ENCODE measurements around the gene XPR1.
A peak's percentile ranks its signal among the peaks of the same experiment; 100 is the strongest.

XPR1 gene

DNA sequence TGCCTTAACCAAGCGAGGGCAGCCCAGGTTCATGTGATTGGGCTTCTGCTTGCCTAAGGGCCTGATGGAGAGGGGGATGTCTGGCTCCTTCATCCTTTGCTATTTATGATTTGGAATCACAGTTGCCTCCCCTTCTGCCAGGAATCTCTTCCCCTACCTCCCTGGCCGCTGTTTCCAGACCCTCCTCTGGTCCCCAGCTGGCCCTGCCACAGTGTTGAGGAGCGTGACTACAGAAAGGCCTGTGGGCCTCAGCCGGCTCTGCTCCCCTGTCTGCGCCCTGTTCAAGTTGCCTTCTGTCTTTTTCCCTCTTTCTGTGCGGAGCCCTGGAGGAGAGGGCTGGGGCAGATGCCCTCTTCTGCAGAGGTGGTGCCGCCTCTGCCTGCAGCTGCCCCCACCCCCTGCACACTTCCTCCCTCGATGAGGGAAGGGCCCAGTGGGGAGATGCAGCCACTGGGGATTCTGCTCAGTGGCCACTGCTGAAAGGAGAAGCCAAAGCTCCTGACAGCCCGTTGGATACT, 287.4 kb downstream of the XPR1 start:
- no peak for DNase-seq

DNA sequence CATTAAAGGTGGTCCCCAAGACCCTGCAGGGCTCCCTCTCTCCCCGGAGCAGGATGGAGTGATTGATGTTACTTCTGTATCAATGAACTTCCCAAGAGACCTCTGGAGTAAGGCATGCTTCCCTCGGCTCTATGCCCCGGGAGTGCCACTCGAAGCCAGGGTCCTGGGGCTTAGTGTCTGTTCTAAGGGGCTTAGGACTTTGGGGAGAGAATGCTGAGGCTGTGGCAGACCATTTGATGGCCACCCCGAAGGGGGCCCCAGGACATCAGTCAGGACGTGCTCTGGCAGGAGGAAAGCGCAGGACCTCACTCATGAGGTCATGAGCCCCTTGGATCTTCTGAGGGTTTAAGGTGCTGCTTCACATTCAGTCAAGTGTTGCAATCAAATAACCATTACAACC, 288.4 kb downstream of the XPR1 start:
- DNase-seq = no peak

DNA sequence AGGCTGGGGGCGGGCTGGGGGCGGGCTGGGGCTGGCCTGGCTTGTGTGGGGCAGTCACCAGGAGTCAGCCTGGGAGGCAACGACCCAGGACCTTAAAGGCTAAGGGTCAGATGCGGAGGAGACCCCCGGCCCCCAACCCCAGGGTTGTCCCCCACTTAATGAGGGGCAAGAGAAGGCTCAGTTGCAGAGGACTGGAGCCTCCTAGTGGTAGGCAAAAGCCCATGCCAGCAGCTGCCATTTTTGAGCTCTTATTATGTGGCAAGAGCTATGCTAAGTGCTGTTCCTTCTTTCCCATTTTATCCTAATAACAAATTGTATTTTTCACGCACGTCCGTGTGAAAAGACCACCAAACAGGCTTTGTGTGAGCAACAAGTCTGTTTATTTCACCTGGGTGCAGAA, 288.9 kb downstream of the XPR1 start:
- no peak for DNase-seq

DNA sequence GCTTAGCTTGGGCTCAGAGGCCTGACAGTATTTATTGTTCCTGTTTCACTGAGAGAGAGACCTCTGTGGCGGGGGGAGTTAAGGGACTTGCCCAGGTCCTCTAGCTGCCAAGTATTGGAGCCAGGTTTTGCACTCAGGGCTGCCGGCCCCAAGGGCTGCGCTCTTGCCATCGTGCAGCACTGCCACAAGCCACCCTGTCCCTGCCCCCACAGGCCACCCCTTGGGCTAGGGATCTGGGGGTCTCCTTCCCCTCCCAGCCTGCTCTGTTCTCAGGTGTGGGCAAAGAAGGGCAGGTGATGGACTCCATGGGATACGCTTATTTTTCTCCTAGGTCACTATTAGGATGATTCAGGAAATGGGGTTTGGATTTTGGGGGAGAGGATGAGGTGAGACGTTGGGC, 289.6 kb downstream of the XPR1 start:
- no peak for DNase-seq

DNA sequence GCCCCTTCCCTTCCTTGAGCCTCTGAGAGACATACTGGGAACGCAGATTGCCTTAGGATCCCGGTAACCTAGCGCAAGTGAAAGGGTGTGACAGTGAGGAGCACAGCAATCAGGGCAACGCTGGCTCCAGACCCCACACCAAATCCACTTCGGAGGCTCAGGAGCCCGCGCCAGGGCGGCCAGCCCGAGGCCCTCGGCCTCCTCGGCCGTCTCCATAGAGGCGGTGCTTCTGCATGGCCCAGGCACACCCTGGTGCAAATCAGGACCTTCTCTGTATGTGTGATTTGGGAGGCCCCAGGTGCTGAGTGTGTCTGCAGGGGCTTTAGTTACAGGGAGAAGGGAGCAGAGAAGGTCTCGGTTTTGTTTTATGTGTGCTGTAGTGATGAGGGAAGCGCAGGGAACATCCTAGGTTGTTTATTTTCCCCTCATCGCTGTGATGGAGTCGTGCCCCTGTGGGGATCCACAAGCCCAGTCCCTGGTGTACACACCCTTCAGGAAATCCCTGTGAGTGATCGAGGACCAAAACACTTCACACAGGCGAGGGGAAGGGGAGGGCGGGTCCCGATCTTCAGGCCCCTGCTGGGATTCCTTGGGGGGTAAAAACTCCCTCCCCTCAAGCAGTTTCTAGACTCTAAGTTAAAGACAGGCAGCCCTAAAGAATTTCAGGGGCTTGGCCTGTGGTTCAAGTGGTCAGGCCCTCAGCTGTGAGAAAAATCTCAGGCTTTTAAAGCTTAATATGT, 290.2 kb downstream of the XPR1 start:
- no peak for DNase-seq

DNA sequence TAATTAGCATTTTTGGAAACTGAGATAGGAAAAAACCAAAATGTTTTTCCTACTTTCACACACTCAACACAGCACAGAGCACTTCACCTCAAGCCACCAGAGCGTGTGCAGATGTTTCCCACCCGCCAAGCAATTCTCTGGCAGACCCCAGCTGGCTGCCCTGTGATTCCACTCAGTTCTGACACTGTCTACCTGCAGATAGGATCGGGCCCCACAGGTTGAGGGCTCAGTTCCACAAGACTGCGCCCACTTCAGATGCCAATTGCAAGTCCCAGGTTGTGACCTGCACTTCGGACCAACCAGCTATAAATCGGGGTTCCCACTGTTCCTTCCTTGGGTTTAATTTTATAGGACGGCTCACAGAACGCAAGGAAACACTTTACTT, 290.8 kb downstream of the XPR1 start:
- DNase-seq = no peak

DNA sequence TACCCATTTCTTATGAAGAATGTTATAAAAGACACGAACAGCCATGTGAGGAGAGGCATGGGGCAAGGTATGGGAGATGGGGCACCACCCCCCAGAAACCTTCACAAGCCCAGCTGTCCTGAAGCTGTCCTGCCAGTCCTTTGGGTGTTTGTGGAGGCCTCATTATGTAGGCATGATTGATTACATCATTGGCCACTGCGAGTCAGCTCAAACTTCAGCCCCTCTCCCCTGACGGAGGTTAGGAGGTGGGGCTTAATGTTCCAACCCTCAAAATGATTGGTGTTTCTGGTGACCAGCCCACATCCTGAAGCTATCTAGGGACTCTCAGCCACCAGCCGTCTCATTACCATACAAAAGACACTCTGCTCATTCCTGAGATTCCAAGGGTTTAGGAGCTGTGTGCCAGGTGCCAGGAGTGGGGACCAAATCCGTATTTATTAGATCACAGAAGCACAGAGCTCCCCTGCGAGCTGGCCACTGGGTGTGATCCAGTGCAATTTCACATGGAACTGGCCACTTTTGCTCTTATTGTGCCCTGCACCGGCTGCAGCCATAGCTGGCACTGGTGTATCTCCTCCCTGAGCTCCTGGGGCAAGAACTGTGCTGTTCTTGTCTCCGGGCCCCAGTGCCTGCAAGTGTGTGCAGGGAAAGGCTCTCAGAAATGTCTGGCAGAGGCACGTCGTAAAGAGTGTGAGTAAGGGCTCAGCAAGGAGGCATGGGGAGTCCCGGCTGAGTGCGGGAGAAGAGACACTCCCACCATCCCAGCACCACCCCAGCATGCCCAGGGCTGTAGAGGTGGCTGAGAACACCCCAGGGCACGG, 291.4 kb downstream of the XPR1 start:
- DNase-seq = no peak

DNA sequence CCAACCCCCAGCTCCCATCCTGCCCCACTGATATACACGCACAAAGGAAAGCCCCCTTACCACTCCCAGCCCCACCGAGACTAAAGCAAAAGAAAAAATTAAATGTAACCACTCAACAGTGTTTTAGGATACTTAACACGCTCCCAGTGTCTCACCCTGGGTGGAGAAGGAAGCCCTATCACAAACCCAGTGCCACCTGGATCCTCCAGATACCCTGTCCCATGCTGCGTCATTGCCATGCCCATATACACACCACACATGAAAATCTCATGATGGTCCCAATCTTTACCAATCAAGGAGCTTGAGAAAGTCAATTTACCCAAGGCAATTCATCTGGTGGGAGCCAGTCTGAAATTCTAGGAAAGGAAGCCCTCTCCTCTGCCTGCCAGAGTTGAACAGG, 292.1 kb downstream of the XPR1 start:
- DNase-seq = no peak

DNA sequence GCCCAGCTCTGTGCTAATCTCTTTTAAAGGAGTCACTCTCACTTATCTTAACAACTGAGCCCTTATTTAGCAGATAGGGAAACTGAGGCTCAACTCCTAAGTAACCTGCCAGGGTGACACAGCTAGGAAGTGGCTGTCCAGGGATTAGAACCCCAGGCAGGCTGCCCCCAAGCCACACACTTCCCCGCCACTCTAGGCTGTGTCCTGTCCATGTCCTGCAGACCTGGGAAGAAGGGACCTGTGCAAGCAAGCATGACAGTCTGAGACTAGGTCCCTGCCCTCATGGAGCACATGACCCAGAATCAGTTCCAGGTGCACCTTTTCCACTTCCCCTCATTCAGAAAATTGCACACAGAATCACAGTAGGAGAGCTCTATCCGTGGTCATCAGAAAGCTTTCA, 293.1 kb downstream of the XPR1 start:
- no peak for DNase-seq

DNA sequence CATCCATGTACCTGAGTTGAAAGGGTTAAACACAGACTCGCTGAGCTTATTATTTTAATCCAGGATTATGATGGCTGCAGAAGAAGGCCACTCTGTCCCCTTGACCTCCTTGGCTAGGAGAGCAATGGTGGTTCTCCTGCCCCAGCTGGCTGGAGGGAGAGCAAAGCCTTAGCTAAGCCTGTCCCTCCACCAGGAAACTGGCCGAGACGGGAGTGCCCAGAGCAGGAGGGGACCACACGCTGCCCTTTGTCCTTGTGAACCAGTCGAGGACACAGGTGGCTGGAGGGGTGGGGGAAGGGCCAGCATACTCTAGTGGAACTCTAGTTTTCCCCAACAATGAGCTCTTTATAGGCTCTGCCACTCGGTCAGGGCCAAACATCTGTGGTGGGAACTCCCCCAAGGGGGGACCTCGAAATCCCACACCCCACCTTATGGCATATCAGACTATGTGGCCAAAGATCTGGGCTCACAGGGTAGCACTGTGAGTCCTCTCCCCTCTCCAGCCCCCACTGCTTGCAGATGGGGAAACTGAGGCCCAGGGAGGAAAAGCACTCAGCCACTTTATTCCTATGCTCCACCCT, 293.7 kb downstream of the XPR1 start:
- DNase-seq = no peak

DNA sequence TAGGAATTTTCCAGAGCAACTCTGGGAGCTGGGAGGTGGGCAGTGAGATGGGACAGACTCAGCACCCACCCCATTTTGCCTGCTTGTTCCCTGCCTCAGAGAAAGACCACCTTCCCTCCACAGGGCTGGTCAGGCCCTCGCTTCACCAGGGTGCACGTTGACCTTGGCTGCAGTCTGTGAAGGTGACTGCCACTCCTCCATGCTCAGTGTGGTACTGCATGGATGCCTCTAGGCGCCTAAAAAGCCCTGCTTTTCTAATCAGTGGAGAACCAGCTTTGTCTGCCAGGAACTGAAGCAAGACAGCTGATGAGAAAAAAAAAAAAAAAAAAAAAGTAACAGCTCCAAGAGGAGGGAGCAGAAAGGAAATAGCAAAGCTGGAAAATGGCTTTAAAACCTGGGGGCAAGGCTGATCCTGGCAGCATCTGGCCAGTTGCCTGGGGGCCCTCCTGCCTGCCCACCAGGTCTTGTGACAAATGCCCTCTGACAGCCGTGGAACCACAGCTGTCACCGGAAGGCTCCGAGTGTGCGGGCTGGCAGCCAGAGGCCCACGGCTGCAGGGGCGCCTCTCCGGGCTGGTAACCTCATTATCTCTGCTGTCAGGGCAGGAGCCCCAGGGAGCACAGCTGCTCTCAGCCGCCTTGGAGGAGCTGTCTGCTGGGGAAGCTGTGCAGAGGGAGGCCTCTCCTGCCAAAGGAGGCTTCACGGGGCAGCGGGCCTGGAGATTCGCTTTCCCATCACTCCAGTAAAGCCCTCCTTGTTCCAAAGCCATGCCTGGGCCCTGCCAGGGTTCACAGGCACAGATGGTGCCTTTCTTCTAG, 294.6 kb downstream of the XPR1 start:
- peak in 1 of 2 experiments; percentile 41 for DNase-seq

DNA sequence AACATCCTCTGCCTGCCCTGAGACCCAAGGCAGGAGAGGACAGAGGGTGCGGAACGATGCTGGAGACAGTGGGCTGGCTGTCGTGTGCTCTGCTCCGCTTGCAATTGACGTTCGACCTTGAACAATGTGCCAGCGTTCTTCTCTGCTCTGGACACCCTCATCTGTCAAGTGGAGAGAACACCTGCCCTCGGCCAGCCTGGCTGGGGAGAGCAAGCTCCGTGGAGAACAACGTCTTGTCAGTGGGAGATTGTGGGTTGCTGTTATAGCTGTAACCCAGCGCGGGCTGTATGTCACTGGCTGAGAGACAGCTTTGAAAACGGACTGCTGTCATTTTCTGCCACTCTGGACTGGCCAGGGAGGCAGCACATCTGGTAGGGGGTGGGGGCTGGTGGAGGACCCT, 295.5 kb downstream of the XPR1 start:
- DNase-seq = no peak

DNA sequence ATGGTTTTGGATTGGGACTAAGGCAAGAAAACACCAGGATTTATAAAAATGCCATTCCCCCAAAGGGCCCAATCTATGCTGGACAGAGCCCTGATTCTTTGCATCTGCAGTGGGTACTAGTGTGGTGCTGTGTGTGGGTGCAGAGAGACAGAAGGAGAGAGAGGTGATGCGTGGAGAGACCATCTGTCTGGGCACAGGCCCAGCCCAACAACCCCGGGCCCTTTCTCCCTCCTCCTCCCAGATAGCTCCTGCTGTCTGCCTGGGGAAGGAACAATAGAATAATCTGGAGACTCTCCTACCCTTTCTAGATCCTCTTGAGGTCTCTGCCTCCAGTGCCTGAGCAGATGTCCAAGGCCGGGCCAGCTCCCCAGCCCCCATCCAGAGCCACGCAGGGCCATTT, 296.0 kb downstream of the XPR1 start:
- DNase-seq = peak; percentile 20 to 67

DNA sequence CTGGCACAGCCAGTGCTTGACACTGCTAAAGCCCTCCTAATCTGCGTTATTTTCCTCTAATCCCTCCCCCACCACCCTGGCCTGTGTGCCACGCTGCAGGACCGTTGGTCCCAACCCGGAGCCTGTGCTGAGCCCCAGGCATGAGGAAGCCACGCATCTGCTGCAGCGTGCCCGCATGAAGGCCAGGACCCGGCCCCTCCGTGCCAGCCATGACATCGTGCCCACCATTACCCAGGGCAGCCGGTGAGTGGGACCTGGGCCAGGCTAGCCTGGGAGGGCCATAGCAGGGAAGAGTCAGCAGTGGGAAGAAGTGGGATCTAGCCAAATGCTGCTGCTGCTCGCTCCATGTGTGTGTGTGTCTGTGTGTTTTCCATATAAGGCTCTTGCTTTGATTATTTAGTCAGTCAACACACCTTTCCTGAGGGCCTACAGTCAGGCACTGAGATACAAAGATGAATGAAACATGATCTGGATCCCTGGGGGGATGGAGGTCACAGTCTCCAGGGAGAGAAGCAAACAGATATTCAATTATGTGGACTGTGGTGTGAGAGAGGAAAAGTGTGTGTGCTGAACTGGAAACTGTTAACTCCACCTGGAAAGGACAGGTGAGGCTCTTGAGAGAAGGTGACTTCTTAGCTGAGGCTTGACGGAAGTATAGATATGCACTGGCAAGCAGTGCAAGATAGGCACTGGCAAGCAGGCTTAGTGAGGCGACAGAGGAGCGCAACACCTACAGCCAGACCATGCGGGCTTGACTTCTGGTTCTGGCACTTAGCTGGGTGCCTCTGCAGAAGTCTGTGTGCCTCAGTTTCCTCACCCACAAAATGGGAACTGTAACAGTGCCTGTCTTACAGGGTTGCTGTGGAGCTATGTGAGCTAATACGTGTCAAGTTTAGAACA, 296.8 kb downstream of the XPR1 start:
- peak in 1 of 2 experiments; percentile 32 for DNase-seq

DNA sequence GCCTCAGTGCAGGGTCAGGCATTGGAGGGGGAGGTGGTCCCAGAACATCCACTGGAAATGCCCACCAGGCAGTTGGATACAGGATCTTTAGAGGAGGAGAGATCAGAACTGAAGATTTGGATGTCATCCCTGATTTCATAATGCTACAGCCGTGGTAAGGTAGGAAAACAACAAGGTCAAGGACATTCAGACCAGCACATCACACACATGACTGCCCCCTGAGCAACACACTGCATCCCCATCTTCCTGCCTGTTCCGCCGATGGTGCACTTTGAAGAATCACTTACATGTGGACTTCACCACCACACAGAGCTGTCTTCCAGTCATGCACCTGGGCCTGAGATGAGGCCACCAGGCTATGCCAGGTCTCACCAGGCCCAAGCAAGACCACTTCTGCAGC, 297.6 kb downstream of the XPR1 start:
- no peak for DNase-seq

DNA sequence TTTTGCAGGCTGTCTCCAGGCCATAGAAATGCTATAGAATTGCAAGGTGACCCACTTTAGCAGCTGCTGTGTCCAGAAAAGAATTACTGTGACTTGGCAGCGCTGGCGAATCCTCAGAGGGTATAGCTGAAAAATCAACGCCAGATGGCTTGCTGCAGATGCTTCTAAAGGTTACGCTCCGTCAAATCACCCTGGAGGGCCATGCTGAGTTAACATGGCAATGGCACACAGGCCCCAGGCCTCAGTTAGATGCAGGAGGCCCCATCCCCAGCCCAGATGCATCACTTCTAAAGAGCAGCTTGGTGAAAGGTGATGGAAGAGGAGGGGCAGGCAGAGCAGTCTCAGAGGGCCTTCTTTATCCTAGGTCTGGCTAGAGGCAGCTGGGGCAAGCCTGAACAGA, 298.9 kb downstream of the XPR1 start:
- no peak for DNase-seq

DNA sequence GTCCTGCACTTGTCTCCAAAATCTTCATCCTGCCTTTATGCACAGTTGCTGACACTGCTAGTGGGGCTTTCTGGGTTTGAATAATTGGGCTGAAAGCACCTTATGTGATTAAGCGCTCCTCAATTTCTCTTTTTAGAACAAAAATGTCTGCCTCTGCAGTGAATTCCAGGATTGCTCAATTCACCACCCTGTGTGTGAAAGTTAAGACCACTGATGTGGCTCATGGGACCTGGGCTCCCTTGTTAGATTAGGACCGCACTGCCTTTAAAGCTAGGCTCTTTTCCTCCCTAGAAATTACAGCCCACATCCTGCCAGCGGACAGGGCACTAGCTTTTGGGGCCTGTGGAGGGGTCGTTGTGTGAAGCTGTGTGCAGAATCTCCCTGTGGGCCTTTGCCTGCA, 299.7 kb downstream of the XPR1 start:
- no peak for DNase-seq

DNA sequence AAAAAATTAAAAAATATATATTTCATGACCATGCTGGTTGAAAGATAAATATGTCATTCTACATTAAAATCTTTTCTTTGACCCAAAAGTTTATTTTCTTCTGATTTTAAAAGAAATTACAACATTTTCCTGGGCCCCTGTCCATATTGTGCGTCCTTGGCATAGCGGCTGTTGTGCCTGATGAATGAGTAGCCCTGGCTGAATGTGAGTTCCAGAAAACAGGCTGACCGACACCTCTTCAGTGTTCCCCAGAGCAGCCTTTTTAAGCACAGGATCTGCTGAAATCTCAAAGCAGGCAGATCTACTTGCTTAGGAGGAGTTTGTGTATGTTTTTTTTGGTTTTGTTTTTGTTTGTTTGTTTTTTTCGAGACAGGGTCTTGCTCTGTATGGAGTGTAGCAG, 300.6 kb downstream of the XPR1 start:
- no peak for DNase-seq

DNA sequence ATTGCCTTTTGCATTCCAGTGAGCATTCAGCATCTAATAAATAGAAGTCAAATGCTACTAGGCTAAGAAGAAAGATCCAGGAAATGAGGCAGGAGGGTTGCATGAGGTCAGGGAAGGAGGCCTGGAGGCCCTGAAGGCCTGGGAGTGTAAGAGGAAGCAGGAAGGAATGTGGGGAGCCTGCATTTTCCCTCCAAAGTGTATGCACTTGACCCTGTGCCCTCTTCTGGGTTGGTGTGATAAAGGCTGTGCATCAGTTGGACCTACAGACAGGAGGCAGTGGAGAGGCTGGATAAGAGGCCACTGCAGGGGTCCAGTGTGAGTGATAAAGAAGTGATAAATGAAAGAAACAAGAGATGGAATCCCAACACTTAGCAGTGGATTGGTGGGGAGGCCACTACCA, 301.3 kb downstream of the XPR1 start:
- DNase-seq = no peak

DNA sequence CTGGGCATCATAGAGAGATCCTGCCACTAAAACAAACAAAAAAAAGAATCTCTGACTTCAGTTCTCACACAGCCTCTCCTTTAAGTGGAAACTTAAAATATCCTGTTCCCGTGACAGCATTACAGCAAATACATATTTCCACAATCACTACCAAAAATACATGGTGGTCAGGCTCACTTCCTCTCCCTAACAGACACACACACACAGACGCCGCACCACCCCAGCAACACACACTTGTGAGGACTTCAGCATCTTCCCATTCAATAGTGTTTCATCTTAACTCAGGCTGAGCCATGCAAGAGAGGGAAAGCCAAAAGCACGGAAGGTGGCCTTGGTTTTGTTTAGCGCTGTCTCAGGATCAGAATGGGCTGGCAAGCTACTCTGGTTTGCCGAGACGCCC, 302.7 kb downstream of the XPR1 start:
- no peak for DNase-seq

DNA sequence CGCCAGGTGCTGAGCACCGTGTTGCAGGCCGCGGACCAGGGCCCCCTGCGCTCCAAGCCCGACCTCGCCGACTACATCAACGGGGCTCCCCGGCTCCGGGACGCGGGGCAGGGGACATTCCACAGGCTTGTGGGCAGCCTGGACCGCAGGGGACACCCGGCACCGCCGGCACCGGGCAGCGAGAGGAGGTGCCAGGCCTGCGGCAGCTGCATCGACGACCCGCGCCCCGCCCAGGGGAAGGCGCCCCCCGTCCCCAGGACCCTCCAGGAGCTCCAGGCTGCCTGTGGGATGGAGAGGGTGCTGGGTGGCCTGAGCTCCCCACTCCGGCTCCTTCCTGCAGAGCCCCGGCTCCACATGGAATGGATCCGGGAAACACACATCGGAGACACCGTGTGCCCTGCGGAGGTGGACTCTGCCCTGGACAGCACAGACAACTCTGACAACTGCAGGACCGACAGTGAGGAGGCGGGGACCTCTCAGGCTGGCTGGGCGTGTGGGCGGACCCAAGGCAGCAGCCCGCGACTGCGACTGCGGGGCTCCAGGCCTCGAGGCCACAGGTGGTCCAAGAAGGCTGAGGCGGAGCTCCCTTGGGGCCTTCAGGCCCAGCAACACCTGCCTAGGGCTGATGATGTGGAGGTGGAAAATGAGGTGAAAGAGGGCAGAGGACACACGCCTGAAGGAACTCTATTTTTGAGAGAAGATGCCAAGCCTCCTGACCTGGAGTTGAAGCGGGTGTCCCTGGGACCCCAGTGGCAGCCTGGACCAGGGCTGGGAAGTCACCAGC, 303.7 kb downstream of the XPR1 start:
- no peak for DNase-seq
